Right cardiac atrium (tissue), 5 donors: Measurements from ENCODE around the gene AIFM1. TPM values are rescaled to one million over a fixed set of nuclear protein-coding genes. Genes with fewer than 3 reads are reported as not detected.

Experiments
- ATAC-seq, 2 donors: fragments of 200-7000 bp; cut with Tn5 transposase; one replicate each; pipeline versions ENCODE4 v1.8.0 to v1.9.1; 2020; ENCODE audit warnings: moderate library complexity in 2 of 2, mild to moderate bottlenecking in 1 of 2
- DNase-seq, 3 donors: peaks; one replicate each; pipeline ENCODE4 v3.0.0-alpha.2; 2020
- H3K27ac ChIP-seq: one replicate; pipeline ENCODE4 v1.5.1; 2013; ENCODE audit warnings: mild to moderate bottlenecking, low read length, control low read depth, moderate library complexity
- H3K27me3 ChIP-seq: one replicate; pipeline ENCODE4 v1.6.1; 2013; ENCODE audit not compliant: control insufficient read depth, insufficient read depth
- H3K4me1 ChIP-seq: one replicate; pipeline ENCODE4 v1.6.1; 2013; ENCODE audit warnings: low read length; ENCODE audit not compliant: control insufficient read depth, insufficient read depth
- H3K4me3 ChIP-seq: one replicate; pipeline ENCODE4 v1.5.1; 2013; ENCODE audit warnings: low read length, control low read depth
- H3K9me3 ChIP-seq: one replicate; pipeline ENCODE4 v1.6.1; 2013; ENCODE audit warnings: low read length; ENCODE audit not compliant: control insufficient read depth
- WGBS: extraction: QIAGEN DNeasy Blood & Tissue Kit; methylation state at CpG from one replicate; pipeline ENCODE4 v1.1.7; 2013; 5-methylcytosine and 5-hydroxymethylcytosine counted together
- intact Hi-C, 4 donors: fragments of 100-400 bp; cut with DNase I; formaldehyde crosslinking; loops; one replicate each; pipeline versions ENCODE4 v1.11.0 to v1.14.0; 2022 to 2023
- long read RNA-seq, 4 donors: library from polyadenylated mRNA; unstranded; transcript quantifications; one replicate each; pipeline ENCODE4 v2.0.0, GENCODE V29; 2020 to 2021
- polyA plus RNA-seq: library from polyadenylated mRNA; stranded (reverse); fragments of 200-250 nt; gene quantifications from one replicate; pipeline ENCODE4 v1.2.3, GENCODE V29; 2013
- total RNA-seq, 4 donors: library from RNA; stranded (reverse); fragmentation: NEBNext Ultra II Directional; extraction: Animal tissue kit (Norgen Biotek cat#: 25700); gene quantifications; one replicate each; pipeline ENCODE4 v1.2.1, GENCODE V29; 2021
- donor health status: healthy with polysubstance abuse.
- donor health status: DM: no; HTN: yes; CAD: no.
- donor health status: DM: no; HTN: no; CAD: no.
- donor health status: DM: no; HTN: yes; CAD: no; lungs with severe emphysema.
- donor health status: DM: yes; HTN: yes; CAD: no.

Gene AIFM1
- total RNA-seq (100 to 1,000 TPM in 1 of 4 donors, 10 to 100 TPM in 3; 82.0 to 102 (median 89.9) TPM), polyA plus RNA-seq (129 TPM)
- long read RNA-seq, donor 1, transcript AIFM1-201 (16 exons, 2,260 nt) = major isoform, 340 of 372 reads
- long read RNA-seq, donor 1, partial matches to known transcripts = 22 of 372 reads
- long read RNA-seq, donor 1, other reads (novel, unspliced or antisense) = 8 of 372 reads
- long read RNA-seq, donor 2, transcript AIFM1-201 (16 exons, 2,260 nt) = major isoform, 100 of 111 reads
- long read RNA-seq, donor 2, partial matches to known transcripts = 6 of 111 reads
- long read RNA-seq, donor 2, other reads (novel, unspliced or antisense) = 4 of 111 reads
- long read RNA-seq, donor 3, transcript AIFM1-201 (16 exons, 2,260 nt) = major isoform, 704 of 801 reads
- long read RNA-seq, donor 3, partial matches to known transcripts = 38 of 801 reads
- long read RNA-seq, donor 3, other reads (novel, unspliced or antisense) = 56 of 801 reads
- long read RNA-seq, donor 4, transcript AIFM1-201 (16 exons, 2,260 nt) = major isoform, 110 of 123 reads
- long read RNA-seq, donor 4, partial matches to known transcripts = 1 of 123 reads
- long read RNA-seq, donor 4, other reads (novel, unspliced or antisense) = 12 of 123 reads

GRCh38 chrX:130165703-130166502 lies at the start of gene AIFM1:
AIFM1 (minus strand) TSS chrX:130165841; CDS start chrX:130165656, 185 bp downstream.
- intact Hi-C loops = no loop called here
- under 1% methylated on average over 50 of the region's 50 CpGs for WGBS
- peak within 1 kb of the TSS; percentile 92 for H3K27ac ChIP-seq

GRCh38 chrX:130213376-130213775 lies 47.7 kb upstream of the AIFM1 start:
- no peaks in the 10 kb centered on the region for H3K27me3 ChIP-seq
- intact Hi-C loops = no loop called here
- H3K9me3 ChIP-seq = no peaks in the 10 kb centered on the region
- H3K27ac ChIP-seq = no peak overlapping the region
- no peak for ATAC-seq
- 89% methylated on average over 2 of the region's 2 CpGs for WGBS
- no peak overlapping the region for H3K4me3 ChIP-seq
- no peak for DNase-seq
- H3K4me1 ChIP-seq = no peaks in the 10 kb centered on the region

More at GRCh38 chrX:130165703-130166502, at the start of gene AIFM1:
- H3K27me3 ChIP-seq = no peaks in the 10 kb centered on the region
- peak within 1 kb of the TSS; percentile 90 for H3K4me3 ChIP-seq
- ATAC-seq (peak; percentile 98 to 99), DNase-seq (peak; percentile 93 to 97 (median 96))
- no peaks in the 10 kb centered on the region for H3K4me1 ChIP-seq
- no peaks in the 10 kb centered on the region for H3K9me3 ChIP-seq

GRCh38 chrX:130212371-130212770 lies 46.7 kb upstream of the AIFM1 start:
- intact Hi-C loops = no loop called here
- Histone ChIP-seq H3K27me3 (no peaks in the 10 kb centered on the region), H3K9me3 (no peaks in the 10 kb centered on the region), H3K27ac (no peak overlapping the region), H3K4me1 (no peaks in the 10 kb centered on the region), H3K4me3 (no peak overlapping the region)
- ATAC-seq (no peak), DNase-seq (no peak)
- WGBS = 100% methylated on average over 1 of the region's 1 CpG

- H3K9me3 ChIP-seq = no peaks in the 10 kb centered on the region
- no peak for ATAC-seq
- H3K27ac ChIP-seq = no peak overlapping the region
- intact Hi-C loops = no loop called here
- 96% methylated on average over 4 of the region's 4 CpGs for WGBS
- H3K27me3 ChIP-seq = no peaks in the 10 kb centered on the region
- H3K4me1 ChIP-seq = no peaks in the 10 kb centered on the region
- no peak for DNase-seq
- no peak overlapping the region for H3K4me3 ChIP-seq
These were observed 46.0 kb upstream of the AIFM1 start for GRCh38 chrX:130211415-130212186.

GRCh38 chrX:130204647-130205046 lies 39.0 kb upstream of the AIFM1 start:
- Histone ChIP-seq H3K4me3 (no peak overlapping the region), H3K27me3 (no peaks in the 10 kb centered on the region), H3K9me3 (no peaks in the 10 kb centered on the region), H3K4me1 (no peaks in the 10 kb centered on the region), H3K27ac (no peak overlapping the region)
- 79% methylated on average over 1 of the region's 1 CpG for WGBS
- intact Hi-C loops = no loop called here
- DNase-seq (no peak), ATAC-seq (no peak)

GRCh38 chrX:130197464-130197863 lies 31.8 kb upstream of the AIFM1 start:
- 57% methylated on average over 5 of the region's 5 CpGs for WGBS
- Histone ChIP-seq H3K27ac (no peak overlapping the region), H3K4me1 (no peaks in the 10 kb centered on the region), H3K9me3 (no peaks in the 10 kb centered on the region), H3K4me3 (no peak overlapping the region), H3K27me3 (no peaks in the 10 kb centered on the region)
- no peak for ATAC-seq
- DNase-seq = peak in 1 of 3 donors; percentile 42
- intact Hi-C loops = no loop called here

GRCh38 chrX:130196466-130196865 lies 30.8 kb upstream of the AIFM1 start:
- intact Hi-C loops = no loop called here
- ATAC-seq = no peak
- no peak for DNase-seq
- H3K9me3 ChIP-seq = no peaks in the 10 kb centered on the region
- H3K4me3 ChIP-seq = no peak overlapping the region
- 65% methylated on average over 7 of the region's 7 CpGs for WGBS
- no peaks in the 10 kb centered on the region for H3K27me3 ChIP-seq
- H3K27ac ChIP-seq = no peak overlapping the region
- no peaks in the 10 kb centered on the region for H3K4me1 ChIP-seq

- ATAC-seq (no peak), DNase-seq (no peak)
- Histone ChIP-seq H3K27ac (no peak overlapping the region), H3K4me1 (no peaks in the 10 kb centered on the region), H3K9me3 (no peaks in the 10 kb centered on the region), H3K27me3 (no peaks in the 10 kb centered on the region), H3K4me3 (no peak overlapping the region)
- WGBS = 94% methylated on average over 4 of the region's 4 CpGs
- intact Hi-C loops = loop anchor here (5.0 kb wide), 2 partner anchors 108 to 114 kb away; no protein-coding TSS in a partner anchor
These were observed 25.2 kb upstream of the AIFM1 start for GRCh38 chrX:130190801-130191200.

GRCh38 chrX:130186651-130187050 lies 21.0 kb upstream of the AIFM1 start:
- no peak overlapping the region for H3K27ac ChIP-seq
- whole genome bisulfite sequencing = 74% methylated on average over 4 of the region's 4 CpGs
- intact Hi-C loops = no loop called here
- H3K4me3 ChIP-seq = no peak overlapping the region
- H3K9me3 ChIP-seq = no peaks in the 10 kb centered on the region
- no peak for ATAC-seq
- DNase-seq = no peak
- H3K27me3 ChIP-seq = no peaks in the 10 kb centered on the region
- no peaks in the 10 kb centered on the region for H3K4me1 ChIP-seq

GRCh38 chrX:130184857-130185256 lies 19.2 kb upstream of the AIFM1 start:
- H3K4me1 ChIP-seq = no peaks in the 10 kb centered on the region
- ATAC-seq (no peak), DNase-seq (no peak)
- WGBS = 36% methylated on average over 2 of the region's 2 CpGs
- H3K27ac ChIP-seq = no peak overlapping the region
- H3K9me3 ChIP-seq = no peaks in the 10 kb centered on the region
- no peak overlapping the region for H3K4me3 ChIP-seq
- H3K27me3 ChIP-seq = no peaks in the 10 kb centered on the region
- intact Hi-C loops = no loop called here
